ENCODE data around the gene RNF150. TPM values are rescaled to one million over a fixed set of nuclear protein-coding genes. Genes with fewer than 3 reads are reported as not detected.
A peak's percentile ranks its signal among the peaks of the same experiment; 100 is the strongest.

RNF150 gene
- total and polyA plus RNA-seq, 2 of the 4 experiments (the other 2 are of a cell fraction): 6.2 to 18.1 TPM

DNA sequence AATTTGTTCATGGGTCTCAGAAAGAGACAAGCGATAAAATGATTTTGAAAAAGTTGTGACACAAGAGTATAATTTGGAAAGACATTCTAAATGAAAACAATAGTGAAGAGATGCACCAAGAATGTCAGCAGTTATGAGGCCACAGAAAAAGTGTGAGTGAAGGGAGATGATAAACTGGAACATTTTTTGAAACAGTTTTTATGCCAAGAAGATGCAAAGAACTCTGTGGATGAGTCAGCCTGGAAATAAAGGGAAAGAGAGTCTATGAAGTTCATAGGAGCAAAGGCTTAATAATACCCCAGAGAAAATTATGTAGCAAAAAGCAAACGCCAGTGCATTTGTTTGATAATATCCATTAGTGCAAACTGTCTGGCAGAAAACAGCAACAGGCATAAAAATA, 188.7 kb downstream of the RNF150 start:
- Histone ChIP-seq H3K4me3 (ENCODE audit: insufficient read depth, low read depth, low read length) (no peak overlapping the region), H3K56ac (ENCODE audit: extremely low read depth, insufficient read depth, low read length) (no peak overlapping the region), H2BK120ac (ENCODE audit: low read depth, low read length) (no peak overlapping the region), H3K79me1 (ENCODE audit: low read depth in 1 of 2, low read length in 2 of 2) (no peaks in the 10 kb centered on the region), H3K9me1 (ENCODE audit: insufficient read depth, low read length) (peaks cover 4% of the 10 kb centered on the region; the same call in 1 of the 2 replicates), H4K20me1 (ENCODE audit: insufficient read depth, low read length) (no peaks in the 10 kb centered on the region), H4K5ac (ENCODE audit: low read depth, low read length) (no peak overlapping the region), H3K27ac (ENCODE audit: insufficient read depth, low read length) (no peak overlapping the region), H2AK5ac (ENCODE audit: low read depth, low read length) (no peak overlapping the region), H3K4ac (ENCODE audit: low read depth, low read length) (no peak overlapping the region), H2BK5ac (ENCODE audit: low read depth, low read length, poor library complexity, severe bottlenecking) (no peak overlapping the region), H3K23ac (ENCODE audit: low read depth, low read length) (no peak overlapping the region), H3K14ac (replicated peaks; ENCODE audit: low read depth, low read length) (no peak overlapping the region), H2BK15ac (ENCODE audit: low read depth, low read length) (no peak overlapping the region), H2AK9ac (replicated peaks; ENCODE audit: low read depth, low read length, poor library complexity) (no peak overlapping the region), H3K36me3 (ENCODE audit: control insufficient read depth, insufficient read depth, low read length) (no peaks in the 10 kb centered on the region), H3K18ac (ENCODE audit: low read depth, low read length) (no peak overlapping the region), H3K27me3 (ENCODE audit: control insufficient read depth, insufficient read depth, low read length) (no peaks in the 10 kb centered on the region), H2AFZ (replicated peaks; ENCODE audit: low read length, poor library complexity) (no peak overlapping the region), H3K4me1 (ENCODE audit: control insufficient read depth, insufficient read depth, low read length) (peaks cover 6% of the 10 kb centered on the region), H4K8ac (ENCODE audit: low read depth in 2 of 2, low read length in 2 of 2) (peak overlapping the region; percentile 45 to 79; a peak in 1 of 4 replicates), H2BK20ac (ENCODE audit: low read depth, low read length) (no peak overlapping the region), H3K9me3 (ENCODE audit: control insufficient read depth, insufficient read depth, low read length) (no peaks in the 10 kb centered on the region), H3K4me2 (ENCODE audit: low read depth, low read length) (no peak overlapping the region), H3K9ac (ENCODE audit: low read depth, low read length) (no peak overlapping the region), H4K91ac (ENCODE audit: insufficient read depth, low read depth, low read length) (no peak overlapping the region)
- CTCF ChIA-PET: no interaction called here
- WGBS, 2 experiments (ENCODE audit: extremely low coverage in 2 of 2, insufficient read length in 1 of 2): no CpG with 5 or more reads among the region's 2 CpGs
- POLR2A ChIA-PET (ENCODE audit: unreplicated experiment): no interaction called here
- in situ Hi-C loops (cut with MboI; ENCODE audit: low sequenced_read_pairs) (no loop called here), dilution Hi-C loops (cut with HindIII; ENCODE audit: low sequenced_read_pairs, unreplicated experiment) (no loop called here), intact Hi-C loops (cut with micrococcal nuclease) (loop anchor here (5.0 kb wide), 2 partner anchors 103 to 188 kb away; partner anchors contain the start of gene RNF150)
- DNase-seq: peak; percentile 66
- BruUV-seq (replicated peaks): no TSS peak
- no peak for TF ChIP-seq CTCF (conservative IDR thresholded peaks at IDR 0.05; ENCODE audit: low read depth, low read length)
- TF ChIP-seq CEBPB (IDR thresholded peaks at IDR 0.05; ENCODE audit: low read depth, low read length): no peak
- no peak for TF ChIP-seq RAD21 (IDR thresholded peaks at IDR 0.05; ENCODE audit: low read length)
- TF ChIP-seq SMC3 (IDR thresholded peaks at IDR 0.05; ENCODE audit: low read depth, low read length): no peak
- no peak for TF ChIP-seq ELK1 (IDR thresholded peaks at IDR 0.05; ENCODE audit: borderline replicate concordance, low read depth, low read length)
- TF ChIP-seq, protein P1, sequence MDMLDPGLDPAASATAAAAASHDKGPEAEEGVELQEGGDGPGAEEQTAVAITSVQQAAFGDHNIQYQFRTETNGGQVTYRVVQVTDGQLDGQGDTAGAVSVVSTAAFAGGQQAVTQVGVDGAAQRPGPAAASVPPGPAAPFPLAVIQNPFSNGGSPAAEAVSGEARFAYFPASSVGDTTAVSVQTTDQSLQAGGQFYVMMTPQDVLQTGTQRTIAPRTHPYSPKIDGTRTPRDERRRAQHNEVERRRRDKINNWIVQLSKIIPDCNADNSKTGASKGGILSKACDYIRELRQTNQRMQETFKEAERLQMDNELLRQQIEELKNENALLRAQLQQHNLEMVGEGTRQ (IDR thresholded peaks at IDR 0.05; ENCODE audit: low read depth, low read length): no peak
- TF ChIP-seq RCOR1 (IDR thresholded peaks at IDR 0.05; ENCODE audit: insufficient replicate concordance, low read length): no peak
- no peak for TF ChIP-seq MXI1 (IDR thresholded peaks at IDR 0.05; ENCODE audit: borderline replicate concordance, low read depth, low read length)
- no peak for TF ChIP-seq RFX5 (IDR thresholded peaks at IDR 0.05; ENCODE audit: low read depth, low read length)
- TF ChIP-seq CHD1 (IDR thresholded peaks at IDR 0.05; ENCODE audit: low read depth, low read length): no peak
- no peak for TF ChIP-seq MAZ (IDR thresholded peaks at IDR 0.05; ENCODE audit: borderline replicate concordance, low read depth, low read length)
- no peak for TF ChIP-seq POLR2A (IDR thresholded peaks at IDR 0.05; ENCODE audit: low read depth, low read length)
- no peak for TF ChIP-seq BHLHE40 (IDR thresholded peaks at IDR 0.05; ENCODE audit: low read depth, low read length)
- no peak for TF ChIP-seq MAFK (IDR thresholded peaks at IDR 0.05; ENCODE audit: low read depth, low read length)
- ATAC-seq (ENCODE audit: low read depth): peak; percentile 58
